Mucosa of descending colon (tissue), 3 donors: ENCODE data around the gene CHST11. TPM values are rescaled to one million over a fixed set of nuclear protein-coding genes. Genes with fewer than 3 reads are reported as not detected.

Source experiments
- ATAC-seq: fragments of 200-7000 bp; cut with Tn5 transposase; one replicate; pipeline ENCODE4 v1.9.1; 2020; ENCODE audit warnings: mild to moderate bottlenecking, moderate library complexity
- DNase-seq, 3 donors: peaks; one replicate each; pipeline ENCODE4 v3.0.0-alpha.2; 2020
- H3K36me3 ChIP-seq: fragments of 200-600 bp; one replicate; pipeline ENCODE4 v1.8.0; 2021; ENCODE audit warnings: low read depth, mild to moderate bottlenecking
- H3K4me1 ChIP-seq: fragments of 200-600 bp; one replicate; pipeline ENCODE4 v1.8.0; 2021; ENCODE audit warnings: low read depth, mild to moderate bottlenecking
- H3K4me3 ChIP-seq: fragments of 200-600 bp; one replicate; pipeline ENCODE4 v1.8.0; 2021; ENCODE audit warnings: mild to moderate bottlenecking
- H3K9me3 ChIP-seq: fragments of 200-600 bp; one replicate; pipeline ENCODE4 v1.8.0; 2021; ENCODE audit warnings: mild to moderate bottlenecking
- CTCF ChIP-seq: fragments of 200-600 bp; IDR thresholded peaks from one replicate; pipeline ENCODE4 v1.8.0; 2022; ENCODE audit warnings: antibody characterized with exemption, mild to moderate bottlenecking
- intact Hi-C, 2 donors: fragments of 100-400 bp; cut with DNase I in 1 of 2; cut with micrococcal nuclease in 1 of 2; formaldehyde crosslinking; loops; one replicate each; pipeline versions ENCODE4 v1.11.0 to v1.11.1; 2022; cut with DNase I, micrococcal nuclease
- microRNA-seq: library from miRNA; unstranded; fragments of <30 nt; microRNA quantifications from one replicate; pipeline ENCODE4, GENCODE V29; 2019
- total RNA-seq, 3 donors: library from RNA; stranded (reverse); fragmentation: NEBNext Ultra II Directional in 2 of 3; extraction: Animal tissue kit (Norgen Biotek cat#: 25700) in 2 of 3; gene quantifications; one replicate each; pipeline versions ENCODE4 v1.2.1 to v1.2.4, GENCODE V29; 2021 to 2023
- donor health status: DM: no; HTN: no; CAD: no; lungs with moderate emphysema.
- donor health status: DM: no; HTN: no; CAD: no.
- donor health status: DM: no; HTN: yes; CAD: no.

Gene CHST11
- total RNA-seq, 3 donors from 2014 or later, result 3.3 to 15.2 (median 6.6) TPM

- no peaks in the 10 kb centered on the region for H3K4me1 ChIP-seq
- intact Hi-C loops, result no loop called here
- DNase-seq, result no peak
- H3K9me3 ChIP-seq, result no peaks in the 10 kb centered on the region
- H3K36me3 ChIP-seq, result no peaks in the 10 kb centered on the region
- ATAC-seq, result no peak
- TF ChIP-seq CTCF, result no peak
- no peak overlapping the region for H3K4me3 ChIP-seq
Measured at GRCh38 chr12:104809251-104809650, 352.5 kb downstream of the CHST11 start.

GRCh38 chr12:104809706-104810385 lies 353.1 kb downstream of the CHST11 start:
- intact Hi-C loops, result no loop called here
- no peak for DNase-seq
- no peak for TF ChIP-seq CTCF

More at GRCh38 chr12:104809706-104810385, 353.1 kb downstream of the CHST11 start:
- Histone ChIP-seq H3K4me3 (no peak overlapping the region), H3K36me3 (no peaks in the 10 kb centered on the region), H3K4me1 (no peaks in the 10 kb centered on the region), H3K9me3 (no peaks in the 10 kb centered on the region)
- ATAC-seq, result no peak

Small RNA genes within 50 kb of the gene (microRNA-seq; reads per million reads assigned to microRNA genes)
- not detected for gene MIR3922

Other genes starting within 250 kb of the CHST11 start
- 100 to 1,000 TPM in 1 of 3 donors, 10 to 100 TPM in 2; 76.0 to 117 (median 77.5) TPM for gene TXNRD1, start 241.2 kb upstream of the CHST11 start, total RNA-seq
- 1 to 10 TPM; 2.4 to 6.4 (median 3.9) TPM for gene EID3, start 153.2 kb upstream of the CHST11 start, total RNA-seq